Stimulated activated naive CD8-positive, alpha-beta T cell treated with anti-CD3 and anti-CD28 coated beads, Interleukin-15, amount 100 ng/mL, for 72 hours (primary cell): ENCODE data around the gene DEFB116.
"Not testable (repeated sequence)": the region's sequence is repeated elsewhere in the genome, so short reads cannot be mapped to it uniquely, and the experiment has no call there.

ENCODE experiments used
- ATAC-seq: fragments of 150-1000 bp; cut with Tn5 transposase; 2 replicates; pipeline ENCODE4 v1.10.0; 2021; ENCODE audit warnings: mild to moderate bottlenecking, moderate library complexity
- DNase-seq, 2 donors: peaks; one replicate each; pipeline ENCODE4 v3.0.0; 2021 to 2022
- H3K27ac Mint-ChIP-seq, 2 donors: one replicate each; pipeline ENCODE4 v1.8.0; 2022; ENCODE audit warnings: mild to moderate bottlenecking in 2 of 2, mixed read lengths in 2 of 2, moderate library complexity in 2 of 2
- H3K27me3 Mint-ChIP-seq: one replicate; pipeline ENCODE4 v1.8.0; 2022; ENCODE audit warnings: mixed read lengths
- H3K4me1 Mint-ChIP-seq: one replicate; pipeline ENCODE4 v1.8.0; 2022; ENCODE audit warnings: mild to moderate bottlenecking, mixed read lengths
- H3K4me3 Mint-ChIP-seq, 2 donors: one replicate each; pipeline ENCODE4 v1.8.0; 2022; ENCODE audit warnings: mild to moderate bottlenecking in 2 of 2, mixed read lengths in 2 of 2, moderate library complexity in 1 of 2
- H3K9me3 Mint-ChIP-seq, 2 donors: one replicate each; pipeline ENCODE4 v1.8.0; 2022; ENCODE audit warnings: mixed read lengths in 2 of 2

Gene DEFB116, protein sequence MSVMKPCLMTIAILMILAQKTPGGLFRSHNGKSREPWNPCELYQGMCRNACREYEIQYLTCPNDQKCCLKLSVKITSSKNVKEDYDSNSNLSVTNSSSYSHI

DNA sequence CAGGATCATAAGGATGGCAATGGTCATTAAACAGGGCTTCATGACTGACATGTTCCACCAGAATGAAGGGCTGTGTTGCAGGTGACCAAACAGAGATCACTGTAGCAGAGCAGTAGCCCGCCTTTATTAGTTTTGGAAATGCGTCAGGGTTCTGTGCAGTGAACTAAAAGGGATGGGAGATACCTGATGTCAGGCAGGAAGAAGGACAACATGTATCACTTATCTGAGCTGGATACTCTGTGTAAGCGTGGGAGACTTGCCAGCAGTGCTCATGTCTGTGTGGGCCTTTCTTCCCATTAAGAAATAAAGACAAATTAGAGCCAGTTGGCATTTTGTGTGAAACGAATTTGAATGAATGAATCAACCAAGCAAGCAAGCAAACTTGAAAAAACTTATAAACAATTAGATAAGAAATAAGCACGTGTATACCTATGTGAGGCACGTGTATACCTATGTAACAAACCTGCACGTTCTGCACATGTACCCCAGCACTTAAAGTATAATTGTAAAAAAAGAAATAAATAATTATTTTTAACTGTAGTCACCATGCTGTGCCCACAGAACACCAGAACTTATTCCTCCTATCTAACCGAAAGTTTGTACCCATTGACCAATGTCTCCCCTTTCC lies at the start of gene DEFB116:
TSS of gene DEFB116 (minus strand) at position 51 of the 628 bp plus-strand sequence. CDS start at position 51, 0 bp downstream.
- Mint-ChIP-seq H3K27ac (no peak within 1 kb of the TSS), H3K27me3 (no peaks in the 10 kb centered on the region), H3K9me3 (peaks cover 0 to 6% of the 10 kb centered on the region in 2 donors), H3K4me1 (no peaks in the 10 kb centered on the region), H3K4me3 (no peak within 1 kb of the TSS)
- ATAC-seq (no peak), DNase-seq (no peak)

DNA sequence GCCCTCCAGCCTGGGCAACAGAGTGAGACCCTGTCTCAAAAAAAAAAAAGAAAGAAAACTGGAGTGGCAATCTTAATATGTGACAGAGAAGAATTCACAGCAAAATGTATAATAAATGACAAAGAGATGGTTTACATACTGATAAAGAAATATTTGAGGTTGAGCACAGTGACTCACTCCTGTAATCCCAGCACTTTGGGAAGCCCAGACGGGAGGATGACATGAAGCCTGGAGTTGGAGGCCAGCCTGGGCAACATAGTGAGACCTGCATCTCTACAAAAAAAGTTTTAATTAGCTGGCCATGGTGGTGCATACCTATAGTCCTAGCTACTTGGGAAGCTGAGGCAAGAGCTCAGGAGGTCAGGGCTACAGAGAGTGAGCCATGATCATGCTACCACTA lies 47.6 kb upstream of the DEFB116 start:
- Mint-ChIP-seq H3K4me1 (no peaks in the 10 kb centered on the region), H3K9me3 (no peaks in the 10 kb centered on the region), H3K27me3 (no peaks in the 10 kb centered on the region), H3K4me3 (no peak overlapping the region), H3K27ac (no peak overlapping the region)
- ATAC-seq: no peak
- DNase-seq: no peak

DNA sequence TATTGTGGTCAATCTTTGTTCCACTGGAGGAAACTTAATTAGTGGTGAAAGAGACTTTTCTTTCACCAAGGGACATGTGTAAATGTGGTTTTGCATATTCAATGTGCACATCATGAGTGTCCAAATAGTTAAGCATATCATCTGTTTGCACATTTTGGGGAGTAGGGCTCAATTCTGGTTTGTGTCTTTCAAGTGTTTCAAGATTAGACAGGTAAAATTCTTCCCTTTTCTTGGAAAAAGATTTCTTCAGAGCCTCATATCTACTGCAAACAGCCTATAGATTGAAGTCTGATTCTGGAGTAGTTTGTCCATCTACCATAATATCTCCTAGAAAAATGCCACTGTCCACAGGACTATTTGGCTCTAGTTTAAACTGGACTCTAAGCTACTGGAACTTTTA lies 33.1 kb upstream of the DEFB116 start:
- no peak for DNase-seq
- Mint-ChIP-seq H3K4me1 (no peaks in the 10 kb centered on the region), H3K9me3 (no peaks in the 10 kb centered on the region), H3K4me3 (no peak overlapping the region), H3K27me3 (no peaks in the 10 kb centered on the region), H3K27ac (no peak overlapping the region)
- no peak for ATAC-seq

DNA sequence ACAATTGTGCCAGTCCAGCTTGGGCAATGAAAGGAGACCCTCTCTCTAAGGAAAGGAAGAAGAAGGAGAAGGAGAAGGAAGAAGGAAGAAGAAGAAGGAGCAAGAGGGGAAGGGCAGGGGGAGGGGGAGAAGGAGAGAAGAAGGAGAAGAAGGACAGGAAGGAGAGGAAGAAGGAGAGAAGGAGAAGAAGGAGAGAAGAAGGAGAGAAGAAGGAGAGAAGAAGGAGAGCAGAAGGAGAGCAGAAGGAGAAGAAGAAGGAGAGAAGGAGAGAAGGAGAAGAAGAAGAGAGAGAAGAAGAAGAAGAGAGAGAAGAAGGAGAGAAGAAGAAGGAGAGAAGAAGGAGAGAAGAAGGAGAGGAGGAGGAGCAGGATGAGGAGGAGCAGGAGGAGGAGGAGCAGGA lies 22.5 kb upstream of the DEFB116 start:
- peaks cover 16 to 26% of the 10 kb centered on the region in 2 donors for H3K9me3 Mint-ChIP-seq

DNA sequence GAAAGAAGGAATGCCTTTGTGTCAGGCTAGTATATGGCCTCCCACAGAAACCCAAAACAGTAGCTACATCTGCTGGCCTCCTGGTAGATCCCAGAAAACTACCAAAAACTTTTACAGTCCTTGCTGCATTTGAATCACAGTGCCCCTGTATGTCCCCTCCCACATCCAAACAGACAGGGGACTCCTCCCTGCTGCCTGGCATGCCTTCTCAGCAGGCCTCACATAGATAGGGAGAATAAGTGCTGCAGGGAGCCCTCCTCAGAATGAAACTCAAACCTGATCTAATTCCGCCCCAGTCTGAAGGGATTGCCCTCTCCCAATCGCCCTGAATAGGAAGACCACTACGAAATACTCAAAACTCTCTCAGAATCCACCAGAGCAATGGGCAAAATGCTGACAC lies 14.1 kb upstream of the DEFB116 start:
- Mint-ChIP-seq H3K9me3 (peaks cover 11 to 35% of the 10 kb centered on the region in 2 donors), H3K27ac (no peak overlapping the region), H3K4me1 (no peaks in the 10 kb centered on the region), H3K27me3 (peaks cover 9% of the 10 kb centered on the region), H3K4me3 (no peak overlapping the region)
- DNase-seq (no peak), ATAC-seq (no peak)

More for the DNA sequence above, 22.5 kb upstream of the DEFB116 start:
- Mint-ChIP-seq H3K4me3 (no peak overlapping the region), H3K27me3 (no peaks in the 10 kb centered on the region), H3K27ac (no peak overlapping the region), H3K4me1 (no peaks in the 10 kb centered on the region)
- no peak for ATAC-seq
- no peak for DNase-seq

DNA sequence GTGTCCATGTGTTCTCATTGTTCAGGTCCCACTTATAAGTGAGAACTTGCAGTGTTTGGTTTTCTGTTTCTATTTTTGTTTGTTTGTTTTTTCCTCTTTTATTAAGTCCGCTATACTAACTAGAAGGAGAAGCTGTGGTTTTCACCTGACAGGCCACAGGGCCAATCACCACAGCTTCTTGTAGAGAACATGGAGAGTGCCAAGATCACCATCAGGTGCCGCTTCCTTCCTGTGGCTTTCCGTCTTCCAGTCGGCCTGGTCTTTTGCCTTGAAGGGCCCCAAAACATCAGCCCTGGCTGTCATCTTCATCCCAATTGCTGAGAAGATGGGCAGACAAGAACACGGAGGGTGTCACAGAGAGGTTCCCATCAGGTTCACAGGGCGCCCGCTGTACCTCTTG lies 23.4 kb downstream of the DEFB116 start:
- ATAC-seq, DNase-seq, H3K4me3 Mint-ChIP-seq, H3K4me1 Mint-ChIP-seq, H3K27me3 Mint-ChIP-seq, H3K27ac Mint-ChIP-seq: not testable (repeated sequence)
- H3K9me3 Mint-ChIP-seq: peaks cover 18 to 25% of the 10 kb centered on the region in 2 donors

DNA sequence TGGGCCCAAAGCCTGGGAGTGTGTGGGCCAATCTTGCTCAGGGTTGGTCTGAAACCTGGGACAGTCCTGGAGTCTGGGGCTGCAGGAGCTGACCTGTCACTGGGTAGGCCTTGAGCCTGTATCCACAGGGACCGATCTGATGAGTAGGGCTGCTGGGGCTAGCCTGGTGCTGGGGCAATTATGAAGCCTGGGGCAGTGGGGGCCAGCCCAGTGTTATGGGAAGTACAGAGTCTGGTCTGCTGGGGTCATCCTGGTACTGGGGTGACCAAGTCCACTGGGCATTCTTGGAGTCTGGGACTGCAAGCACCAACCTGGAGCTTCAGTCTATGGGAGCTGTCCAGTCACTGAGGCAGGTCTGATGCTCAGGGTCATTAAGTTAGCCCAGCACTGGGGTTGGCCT lies 30.2 kb downstream of the DEFB116 start:
- no peak for DNase-seq
- Mint-ChIP-seq H3K9me3 (peaks cover 15 to 26% of the 10 kb centered on the region in 2 donors), H3K4me3 (no peak overlapping the region), H3K27me3 (no peaks in the 10 kb centered on the region), H3K4me1 (no peaks in the 10 kb centered on the region), H3K27ac (no peak overlapping the region)
- no peak for ATAC-seq

DNA sequence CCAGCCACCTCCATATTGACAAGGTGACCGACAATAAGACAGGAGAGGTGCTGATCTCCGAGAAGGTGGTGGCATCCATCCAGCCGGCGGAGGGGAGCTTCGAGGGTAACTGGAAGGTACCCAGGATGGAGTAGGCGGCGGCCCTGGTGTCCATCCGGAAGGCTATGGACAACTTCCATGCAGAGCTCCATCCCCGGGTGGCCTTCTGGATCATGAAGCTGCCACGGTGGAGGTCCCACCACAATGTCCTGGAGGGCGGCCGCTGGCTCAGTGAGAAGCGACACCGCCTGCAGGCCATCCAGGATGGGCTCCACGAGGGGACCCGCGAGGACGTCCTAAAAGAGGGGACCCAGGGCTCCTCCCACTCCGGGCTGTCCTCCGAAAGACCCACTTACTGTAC lies 33.9 kb downstream of the DEFB116 start:
- DNase-seq (no peak), ATAC-seq (no peak)
- H3K27ac Mint-ChIP-seq: no peak overlapping the region
- H3K4me3 Mint-ChIP-seq: no peak overlapping the region
- peaks cover 27 to 51% of the 10 kb centered on the region in 2 donors for H3K9me3 Mint-ChIP-seq
- H3K27me3 Mint-ChIP-seq: no peaks in the 10 kb centered on the region
- no peaks in the 10 kb centered on the region for H3K4me1 Mint-ChIP-seq

DNA sequence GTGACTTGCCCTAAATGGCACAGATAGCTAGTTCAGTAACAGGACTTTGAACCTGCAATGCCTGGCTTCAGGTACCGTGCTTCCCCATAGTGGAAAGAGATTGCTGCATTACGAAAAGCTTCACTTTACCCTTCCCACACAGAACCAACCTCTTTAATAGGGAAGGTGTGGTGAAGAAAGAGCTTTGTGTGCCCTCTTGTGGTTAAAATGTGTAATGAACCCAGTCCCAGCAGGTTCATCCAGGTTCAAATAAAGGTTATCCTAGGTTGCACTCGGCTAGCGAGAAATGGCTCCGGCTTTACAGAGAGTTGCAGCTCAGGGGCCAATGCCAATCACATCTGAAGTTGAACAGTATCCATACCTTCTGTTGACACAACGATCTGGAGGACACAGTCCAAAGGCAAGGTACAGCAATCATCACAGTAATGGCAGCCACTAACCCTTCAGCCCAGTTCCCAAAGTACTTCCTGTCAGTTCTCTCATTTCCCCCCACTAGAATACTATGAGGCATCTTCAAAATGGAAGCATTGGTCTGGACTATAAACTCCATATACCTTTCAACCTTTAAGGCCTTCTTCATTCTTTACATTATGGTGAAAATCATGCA lies 48.0 kb downstream of the DEFB116 start:
- Mint-ChIP-seq H3K4me1 (no peaks in the 10 kb centered on the region), H3K9me3 (peaks cover 10 to 31% of the 10 kb centered on the region in 2 donors), H3K27me3 (no peaks in the 10 kb centered on the region), H3K4me3 (no peak overlapping the region), H3K27ac (no peak overlapping the region)
- no peak for ATAC-seq
- DNase-seq: peak in 1 of 2 donors; percentile 3

DNA sequence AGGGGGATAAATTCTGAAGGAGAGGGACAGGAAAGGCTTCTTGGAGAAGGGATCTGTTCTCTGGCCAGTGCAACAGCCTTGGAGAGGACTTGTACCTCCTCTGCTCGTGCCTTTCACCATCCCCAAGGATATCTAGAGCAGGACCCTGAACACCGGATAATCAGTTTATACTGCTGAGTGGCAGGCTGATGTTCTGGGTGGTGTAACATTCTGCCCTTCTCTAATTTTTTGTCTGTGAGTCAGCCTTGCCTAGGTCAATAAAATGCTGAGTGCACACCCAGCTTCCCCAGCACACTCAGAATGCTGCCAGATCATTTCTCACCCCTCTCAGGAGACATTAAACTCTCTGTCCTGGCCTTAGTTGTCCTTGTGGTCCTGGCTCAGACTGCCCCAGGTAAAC lies 51.0 kb downstream of the DEFB116 start, which contains the start of gene DEFB115:
TSS of gene DEFB115 (plus strand) at position 301 of the 400 bp plus-strand sequence. CDS start at position 301, 0 bp downstream.
- H3K27me3 Mint-ChIP-seq: no peaks in the 10 kb centered on the region
- peaks cover 13 to 16% of the 10 kb centered on the region in 2 donors for H3K9me3 Mint-ChIP-seq
- no peak within 1 kb of the TSS for H3K4me3 Mint-ChIP-seq
- ATAC-seq (no peak), DNase-seq (no peak)
- H3K27ac Mint-ChIP-seq: peak within 1 kb of the TSS in 1 of 2 donors; percentile 74
- H3K4me1 Mint-ChIP-seq: no peaks in the 10 kb centered on the region

DNA sequence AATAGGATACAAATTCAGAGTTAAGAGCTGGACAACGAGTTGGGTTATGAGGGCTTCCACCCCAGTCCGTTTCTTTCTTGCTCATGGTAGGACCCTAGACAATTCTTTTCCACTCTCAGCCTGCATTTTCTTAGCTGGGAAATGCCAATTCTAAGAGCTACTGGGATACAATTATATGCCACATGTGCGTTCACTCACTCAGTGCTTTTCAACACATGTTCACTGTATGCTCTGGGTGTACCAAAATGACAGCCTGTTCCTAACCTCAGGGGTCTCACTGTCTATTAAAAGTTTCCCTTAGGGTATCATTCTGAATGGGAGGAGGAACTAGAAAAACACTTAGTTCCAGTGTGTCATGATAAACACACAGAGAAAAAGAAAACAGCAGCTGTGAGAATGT lies 51.4 kb downstream of the DEFB116 start:
- no peak for ATAC-seq
- no peaks in the 10 kb centered on the region for H3K27me3 Mint-ChIP-seq
- DNase-seq: no peak
- H3K4me3 Mint-ChIP-seq: no peak overlapping the region
- H3K9me3 Mint-ChIP-seq: peaks cover 13 to 16% of the 10 kb centered on the region in 2 donors
- H3K4me1 Mint-ChIP-seq: no peaks in the 10 kb centered on the region
- peak overlapping the region in 1 of 2 donors; percentile 74 for H3K27ac Mint-ChIP-seq
